ENCODE data around the gene GBGT1. TPM values are rescaled to one million over a fixed set of nuclear protein-coding genes. Genes with fewer than 3 reads are reported as not detected.

GBGT1 gene
- total and polyA plus RNA-seq, 2 donors (not counting 1 experiment from before 2014, with no cell fraction given), result 19.6 to 52.7 TPM

DNA sequence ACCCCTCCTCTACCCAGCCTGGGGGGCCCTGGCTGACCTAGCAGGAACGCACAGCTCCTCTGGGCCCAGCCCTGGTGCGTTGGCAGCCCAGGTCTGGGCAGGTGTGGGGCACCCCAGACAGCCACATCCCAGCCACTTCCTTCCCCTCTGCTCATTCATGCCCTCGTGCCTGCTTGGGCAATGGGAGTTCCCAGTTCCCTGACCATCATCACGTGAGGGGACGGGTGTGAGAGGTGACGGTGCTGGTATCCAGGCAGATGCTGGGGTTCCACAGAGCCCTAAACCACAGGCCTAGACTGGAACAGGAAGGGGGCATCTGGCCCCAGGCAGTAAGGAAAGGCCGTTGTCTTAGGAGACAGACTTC is 51.1 kb downstream of the GBGT1 start:
- H4K20me1 ChIP-seq (ENCODE audit: control insufficient read depth, insufficient read depth, low read length, poor library complexity, severe bottlenecking), result peaks cover 47% of the 10 kb centered on the region
- Mint-ChIP-seq H3K27ac (peak overlapping the region; percentile 93), H3K4me3 (peak overlapping the region; percentile 83), H3K4me1 (peaks cover 47% of the 10 kb centered on the region), H3K9me3 (ENCODE audit: insufficient read depth) (no peaks in the 10 kb centered on the region), H3K27me3 (no peaks in the 10 kb centered on the region)
- peak; percentile 59 for ATAC-seq (ENCODE audit: low read depth)
- H2AFZ ChIP-seq (ENCODE audit: insufficient read depth, low read depth, low read length, poor library complexity, severe bottlenecking), result no peak overlapping the region
- H3K27ac ChIP-seq (ENCODE audit: low read length in 2 of 2), result peak overlapping the region in 1 of 2 donors; percentile 65
- 6% methylated on average over 6 of the region's 7 CpGs for WGBS (ENCODE audit: insufficient coverage)
- H3K36me3 ChIP-seq (replicated peaks in 1 of 2; ENCODE audit: control extremely low read depth in 1 of 2, control insufficient read depth in 1 of 2, extremely low read depth in 1 of 2, insufficient read depth in 2 of 2, low read length in 1 of 2), result peaks cover 0 to 32% of the 10 kb centered on the region in 2 experiments
- peak overlapping the region; percentile 13 for H3K9ac ChIP-seq (ENCODE audit: low read length)
- TF ChIP-seq CTCF (IDR thresholded peaks at IDR 0.05) (no peak), EZH2 (IDR thresholded peaks at IDR 0.05; ENCODE audit: borderline replicate concordance, insufficient read depth, low read depth, low read length, poor library complexity, severe bottlenecking) (no peak)
- H3K4me2 ChIP-seq (replicated peaks; ENCODE audit: low read depth, low read length, poor library complexity, severe bottlenecking), result peak overlapping the region; percentile 65
- H3K4me1 ChIP-seq (ENCODE audit: control insufficient read depth in 2 of 2, insufficient read depth in 2 of 2, low read length in 2 of 2), result peaks cover 44 to 55% of the 10 kb centered on the region in 2 donors
- H3K27me3 ChIP-seq (replicated peaks in 1 of 4; ENCODE audit: control extremely low read depth in 1 of 4, control insufficient read depth in 3 of 4, insufficient read depth in 4 of 4, low read length in 3 of 4), result no peaks in the 10 kb centered on the region
- ChIA-PET CTCF (interaction anchor here (0.6 to 26.5 kb wide), 5 partner anchors 10 to 90 kb away, joined by 3 to 599 read pairs (median 5); no protein-coding TSS in a partner anchor), POLR2A (interaction anchor here (0.6 to 3.3 kb wide), 5 partner anchors 9 to 91 kb away, joined by 3 to 21 read pairs (median 7); no protein-coding TSS in a partner anchor)
- H3K79me2 ChIP-seq (ENCODE audit: control insufficient read depth, insufficient read depth, low read length), result peaks cover 60% of the 10 kb centered on the region
- peaks cover 0 to 5% (median 0%) of the 10 kb centered on the region in 3 donors for H3K9me3 ChIP-seq (ENCODE audit: control extremely low read depth in 1 of 3, control insufficient read depth in 2 of 3, insufficient read depth in 1 of 3, low read length in 2 of 3)
- no peak overlapping the region for H3K4me3 ChIP-seq (ENCODE audit: control extremely low read depth in 1 of 5, extremely low read depth in 1 of 5, insufficient read depth in 1 of 5, low read depth in 2 of 5, low read length in 4 of 5)
- peak; percentile 92 for DNase-seq
- intact Hi-C loops (cut with micrococcal nuclease), result loop anchor here (1.0 to 10.0 kb wide), 2 partner anchors 9 to 362 kb away; partner anchors contain the start of genes RALGDS and SLC2A6

Data from B cell (primary cell).